Midbrain (tissue), 1 donor: Measurements from ENCODE around the gene GPR3.

Source experiments
- DNase-seq: peaks from one replicate; lab custom pipeline; 2025; lab: John Stamatoyannopoulos, UW

The GPR3 gene

DNA sequence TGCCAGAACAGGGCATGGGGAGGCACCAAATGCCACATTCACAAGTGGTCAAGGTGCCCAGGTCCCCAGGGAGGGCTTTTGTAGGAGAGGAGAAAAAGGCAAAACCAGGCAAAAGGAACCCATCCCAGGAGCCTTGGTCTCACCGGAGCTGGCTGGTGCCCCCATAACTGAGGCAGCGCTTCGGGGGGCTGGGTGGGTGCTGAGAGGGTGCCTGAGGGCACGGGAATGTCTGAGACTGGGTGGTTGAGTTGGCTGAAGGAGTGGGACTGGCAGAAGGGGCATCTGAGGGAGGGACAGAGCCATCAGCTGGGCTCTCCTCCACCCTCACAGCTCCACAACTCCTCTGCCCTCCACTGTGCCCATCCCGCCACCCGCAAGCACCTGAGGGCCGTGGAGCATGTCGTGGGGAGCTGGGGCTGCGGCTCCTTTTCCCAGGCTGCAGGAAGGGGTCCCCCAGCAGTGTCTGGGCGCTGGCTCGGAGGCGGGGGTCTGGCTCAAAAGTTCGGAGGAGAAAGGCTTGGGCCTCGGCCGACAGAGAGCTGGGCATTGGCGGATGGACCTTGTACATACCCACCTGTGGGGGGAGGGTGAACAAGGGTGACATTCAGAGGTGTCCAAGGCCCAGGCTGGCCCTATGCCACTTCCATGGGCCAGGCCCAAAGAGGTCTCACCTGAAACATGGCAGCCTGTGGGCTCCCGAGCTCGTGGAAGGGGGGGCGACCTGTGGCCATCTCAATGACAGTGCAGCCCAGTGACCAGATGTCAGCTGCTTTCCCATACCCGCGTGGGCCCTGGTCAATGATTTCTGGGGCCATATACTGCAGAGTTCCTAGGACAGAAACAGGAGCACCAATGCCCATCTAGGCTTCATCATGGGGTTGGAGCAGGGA is 34.1 kb upstream of the GPR3 start:
- DNase-seq = no peak

GRCh38 chr1:27358928-27359313 is 33.5 kb upstream of the GPR3 start:
- no peak for DNase-seq

DNA sequence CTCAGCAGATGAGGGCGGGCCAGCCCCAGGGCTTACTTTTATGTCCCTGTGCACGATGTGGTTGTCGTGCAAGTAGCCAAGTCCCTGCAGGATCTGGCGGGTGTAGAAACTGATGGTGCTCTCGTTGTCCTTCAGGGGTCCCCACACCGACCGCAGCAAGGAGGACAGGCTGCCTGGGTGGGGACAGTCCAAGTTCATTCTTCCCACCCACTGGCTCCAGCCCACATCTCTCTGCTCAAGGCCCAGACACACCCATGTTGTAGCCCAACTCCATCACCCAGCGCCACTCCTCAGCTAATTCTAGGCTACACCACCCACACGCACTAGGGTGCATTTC is 32.6 kb upstream of the GPR3 start:
- no peak for DNase-seq

GRCh38 chr1:27360159-27361043 is 32.0 kb upstream of the GPR3 start:
- no peak for DNase-seq

GRCh38 chr1:27361044-27361402 is 31.4 kb upstream of the GPR3 start:
- DNase-seq = no peak

DNA sequence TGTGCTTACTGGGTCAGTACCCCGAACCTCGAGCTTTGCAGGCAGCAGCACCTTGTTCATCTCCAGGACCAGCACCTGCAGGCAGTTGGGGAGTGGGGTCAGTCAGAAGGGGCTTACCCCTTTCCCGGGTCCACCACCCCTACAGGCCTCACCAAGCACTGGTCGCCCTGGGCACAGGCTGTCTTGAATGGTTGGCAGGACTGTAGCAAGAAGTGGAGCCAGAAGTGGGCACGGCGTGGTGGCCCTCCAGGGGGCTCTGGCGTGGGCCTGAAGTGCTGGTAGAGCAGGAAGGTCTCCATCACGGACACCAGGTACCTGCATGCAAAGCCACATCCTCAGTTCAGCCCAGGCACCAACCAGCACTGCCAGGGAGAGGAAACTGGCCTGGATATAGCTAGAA is 30.9 kb upstream of the GPR3 start:
- no peak for DNase-seq

DNA sequence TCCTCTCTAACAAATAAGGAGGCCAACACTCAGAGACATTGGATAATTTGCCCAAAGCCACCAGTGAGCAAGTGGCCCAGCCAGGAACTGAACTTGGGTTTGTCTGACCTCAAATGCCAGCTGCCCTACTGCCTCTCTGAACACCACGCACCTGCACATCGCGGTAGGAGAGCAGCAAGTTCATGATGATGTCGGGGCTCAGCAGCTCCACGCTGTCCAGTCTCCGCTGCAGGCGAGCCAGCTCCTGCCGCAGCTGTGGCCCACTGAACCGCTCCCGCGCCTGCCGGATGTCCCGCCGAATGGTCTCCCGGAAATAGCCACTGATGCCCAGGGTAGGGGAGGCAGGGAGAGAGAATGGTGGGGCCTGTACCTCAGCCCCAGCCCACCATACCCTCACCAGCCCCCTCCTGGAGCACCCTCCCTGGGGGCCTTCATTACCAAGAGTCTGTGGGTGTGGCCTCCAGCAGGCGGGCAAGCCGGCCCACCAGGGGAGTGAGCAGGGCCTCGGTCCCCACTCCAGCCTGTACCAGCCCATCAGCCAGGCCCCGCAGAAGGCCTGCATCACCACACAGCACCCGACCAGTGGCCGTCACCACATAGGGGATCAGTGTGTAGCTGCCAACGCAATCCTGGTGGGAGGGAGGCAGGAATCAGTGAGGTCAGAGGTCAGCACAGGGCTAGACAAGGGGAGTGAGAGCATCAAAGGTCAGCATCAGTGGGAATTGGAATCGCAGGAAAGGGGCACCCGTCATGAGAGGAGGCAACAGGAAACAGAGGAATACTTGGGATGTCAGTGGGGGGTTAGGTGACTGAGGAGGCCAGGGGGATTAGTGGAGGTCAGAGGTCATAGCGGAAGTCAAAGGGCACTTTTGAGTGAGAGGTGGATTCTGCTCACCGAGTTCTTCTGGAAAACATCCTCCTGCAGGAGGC is 28.4 kb upstream of the GPR3 start:
- no peak for DNase-seq

- DNase-seq = no peak
Measured at GRCh38 chr1:27364696-27365371, 27.6 kb upstream of the GPR3 start.

- peak; percentile 82 for DNase-seq
Measured at GRCh38 chr1:27365372-27366112, 26.9 kb upstream of the GPR3 start.

GRCh38 chr1:27366113-27366410 is 26.4 kb upstream of the GPR3 start:
- peak; percentile 63 for DNase-seq

GRCh38 chr1:27366411-27367159 is 25.8 kb upstream of the GPR3 start, which contains the start of gene MAP3K6:
Gene MAP3K6 (minus strand): TSS chr1:27366961. CDS start chr1:27366597, 364 bp downstream.
- DNase-seq = peak; percentile 57

DNA sequence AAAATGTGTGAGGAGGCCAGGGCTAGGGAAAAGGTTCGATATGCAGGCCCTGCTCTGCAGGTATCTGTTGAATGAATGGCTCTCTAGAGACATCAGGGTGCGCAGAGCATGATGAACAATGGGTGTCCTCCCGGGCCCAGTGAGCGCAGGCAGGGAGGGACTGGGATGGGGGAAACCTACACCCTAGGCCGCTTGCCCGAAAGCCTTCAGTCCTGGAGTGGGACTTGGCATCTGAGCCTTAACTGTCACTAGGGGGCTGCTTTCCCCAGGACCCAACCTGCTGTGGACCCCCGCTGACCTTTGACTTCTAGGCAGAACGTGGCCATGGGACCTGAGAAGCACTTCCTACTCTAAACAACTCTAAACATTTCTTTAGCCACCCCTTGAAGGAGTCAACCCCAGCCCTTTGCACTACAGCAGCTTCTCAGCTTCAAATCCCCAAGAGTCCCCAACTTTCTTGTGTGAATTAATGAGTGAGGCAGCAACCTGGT is 25.2 kb upstream of the GPR3 start:
- no peak for DNase-seq

- no peak for DNase-seq
Measured at GRCh38 chr1:27368869-27369582, 23.4 kb upstream of the GPR3 start.

- no peak for DNase-seq
Measured at GRCh38 chr1:27372022-27372807, 20.2 kb upstream of the GPR3 start.

GRCh38 chr1:27372808-27373690 is 19.4 kb upstream of the GPR3 start:
- no peak for DNase-seq

DNA sequence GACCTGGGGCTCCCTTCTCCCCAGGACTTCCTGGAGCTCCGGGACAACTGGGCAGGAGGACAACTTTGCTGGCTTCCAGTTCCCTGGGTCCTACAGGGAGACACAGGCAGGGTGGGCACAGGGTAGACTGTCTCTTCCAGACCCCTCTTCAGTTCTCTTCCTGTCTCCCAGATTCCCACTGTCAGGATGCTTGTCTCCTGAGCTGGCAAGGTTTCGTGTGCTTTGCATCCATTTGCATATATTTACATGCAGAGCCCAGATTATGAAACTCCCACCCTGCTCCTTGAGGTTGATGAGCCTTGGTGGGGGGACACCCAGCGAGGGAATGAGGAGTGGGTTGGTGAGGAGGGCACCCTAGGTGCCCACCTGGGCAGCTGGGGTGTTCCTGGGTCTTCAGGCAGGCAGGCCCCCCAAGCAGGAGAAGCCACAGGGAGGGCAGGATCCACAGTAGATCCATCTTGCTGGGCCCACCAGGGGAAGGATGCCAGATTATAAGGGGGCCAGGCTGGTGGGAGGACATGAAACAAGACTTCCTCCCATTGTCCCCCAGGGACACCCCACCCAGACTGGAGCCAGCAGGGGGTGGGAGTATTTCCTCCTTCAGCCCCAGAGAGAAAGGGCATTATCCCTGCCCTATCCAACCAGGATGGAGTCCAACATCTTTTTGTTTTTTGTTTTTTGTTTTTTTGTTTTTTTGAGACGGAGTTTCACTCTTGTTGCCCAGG is 17.9 kb upstream of the GPR3 start, which contains the start of gene FCN3:
Gene FCN3 (minus strand): TSS at position 463 of the 725 bp plus-strand sequence. CDS start 6 bp downstream, at position 457.
- DNase-seq = no peak
